Measurements from ENCODE around the gene SPC25. TPM values are rescaled to one million over a fixed set of nuclear protein-coding genes. Genes with fewer than 3 reads are reported as not detected.

Gene SPC25
- total and polyA plus RNA-seq, 2 experiments from 2014 or later: 23.4 to 72.7 TPM

DNA sequence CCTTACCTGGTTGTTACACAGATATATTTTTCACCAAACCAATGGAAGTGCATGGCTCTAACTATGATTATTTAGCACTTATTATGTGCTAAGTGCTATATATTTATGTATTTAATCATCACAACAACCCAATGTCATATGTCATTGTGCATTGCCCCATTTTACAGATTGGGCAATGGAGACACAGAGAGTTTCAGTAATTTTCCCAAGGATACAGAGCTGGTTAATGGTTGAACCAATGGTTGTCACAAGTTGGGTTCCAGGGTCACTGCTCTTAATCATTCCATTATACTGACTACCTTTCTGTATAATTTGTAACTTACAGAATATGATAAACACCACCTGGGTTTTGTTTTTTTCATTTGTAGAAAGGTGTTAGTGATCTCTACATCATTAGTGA, 58.6 kb downstream of the SPC25 start:
- H2AFZ ChIP-seq: no peak overlapping the region
- H3K36me3 Mint-ChIP-seq (ENCODE audit: low read depth): no peaks in the 10 kb centered on the region
- H3K9me3 Mint-ChIP-seq: no peaks in the 10 kb centered on the region
- H3K4me3 Mint-ChIP-seq: no peak overlapping the region
- no peaks in the 10 kb centered on the region for H3K27me3 ChIP-seq (ENCODE audit: insufficient read depth)
- no peaks in the 10 kb centered on the region for H3F3A ChIP-seq (replicated peaks; ENCODE audit: low read depth)
- H3K36me3 ChIP-seq (ENCODE audit: insufficient read depth): no peaks in the 10 kb centered on the region
- no peaks in the 10 kb centered on the region; the same call in 2 of the 3 replicates for H3K4me1 Mint-ChIP-seq
- H3K27ac Mint-ChIP-seq: no peak overlapping the region
- no peaks in the 10 kb centered on the region for H4K20me1 ChIP-seq (replicated peaks; ENCODE audit: insufficient read depth)
- no peak overlapping the region for H3K4me3 ChIP-seq
- ATAC-seq: no peak
- no peaks in the 10 kb centered on the region for H3K79me2 ChIP-seq (replicated peaks; ENCODE audit: insufficient read depth)
- no peak overlapping the region for H3K4me2 ChIP-seq
- no peaks in the 10 kb centered on the region for H3K9me2 ChIP-seq (ENCODE audit: insufficient read depth)
- no peaks in the 10 kb centered on the region for H3K4me1 ChIP-seq (ENCODE audit: insufficient read depth)
- no peak for DNase-seq (ENCODE audit: low spot score)
- TF ChIP-seq, protein P1, sequence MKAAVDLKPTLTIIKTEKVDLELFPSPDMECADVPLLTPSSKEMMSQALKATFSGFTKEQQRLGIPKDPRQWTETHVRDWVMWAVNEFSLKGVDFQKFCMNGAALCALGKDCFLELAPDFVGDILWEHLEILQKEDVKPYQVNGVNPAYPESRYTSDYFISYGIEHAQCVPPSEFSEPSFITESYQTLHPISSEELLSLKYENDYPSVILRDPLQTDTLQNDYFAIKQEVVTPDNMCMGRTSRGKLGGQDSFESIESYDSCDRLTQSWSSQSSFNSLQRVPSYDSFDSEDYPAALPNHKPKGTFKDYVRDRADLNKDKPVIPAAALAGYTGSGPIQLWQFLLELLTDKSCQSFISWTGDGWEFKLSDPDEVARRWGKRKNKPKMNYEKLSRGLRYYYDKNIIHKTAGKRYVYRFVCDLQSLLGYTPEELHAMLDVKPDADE (IDR thresholded peaks at IDR 0.05): no peak
- TF ChIP-seq POLR2AphosphoS5 (IDR thresholded peaks at IDR 0.05; ENCODE audit: low read depth): no peak
- no peak for TF ChIP-seq JUNB (IDR thresholded peaks at IDR 0.05; ENCODE audit: unreplicated experiment)
- TF ChIP-seq CTCF (conservative IDR thresholded peaks at IDR 0.05; ENCODE audit: low read depth in 2 of 2): no peak
- no peak for TF ChIP-seq ZNF331 (CRISPR knock-in tag; IDR thresholded peaks at IDR 0.05; ENCODE audit: low read depth)
- TF ChIP-seq EZH2phosphoT487 (IDR thresholded peaks at IDR 0.05; ENCODE audit: unreplicated experiment): no peak
- no peak for TF ChIP-seq STAT1 (IDR thresholded peaks at IDR 0.05; ENCODE audit: unreplicated experiment)
- TF ChIP-seq REST (IDR thresholded peaks at IDR 0.05; ENCODE audit: unreplicated experiment): no peak
- TF ChIP-seq EZH2 (IDR thresholded peaks at IDR 0.05; ENCODE audit: low read depth, unreplicated experiment): no peak
- H3K27ac ChIP-seq (ENCODE audit: low read depth): no peak overlapping the region
- no peaks in the 10 kb centered on the region for H3K27me3 Mint-ChIP-seq (ENCODE audit: insufficient read depth, low read depth, poor library complexity)

DNA sequence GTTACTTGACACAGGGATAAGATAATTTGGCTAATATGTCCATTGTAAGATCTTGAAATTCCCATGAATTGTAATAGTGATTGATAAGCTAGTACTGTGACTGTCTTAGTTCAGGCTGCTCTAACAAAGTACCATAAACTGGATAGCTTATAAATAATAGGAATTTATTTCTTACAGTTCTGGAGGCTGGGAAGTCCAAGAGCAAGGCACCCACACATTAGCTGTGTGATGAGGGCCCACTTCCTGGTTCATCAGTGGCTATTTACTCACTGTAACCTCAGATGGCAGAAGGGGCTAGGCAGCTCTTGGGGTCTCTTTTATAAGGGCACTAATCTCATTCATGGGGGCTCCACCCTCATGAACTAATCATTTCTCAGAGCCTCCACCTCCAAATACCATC, 59.3 kb downstream of the SPC25 start:
- Histone ChIP-seq H3K4me2 (no peak overlapping the region), H3K27ac (ENCODE audit: low read depth) (no peak overlapping the region), H3K4me1 (ENCODE audit: insufficient read depth) (no peaks in the 10 kb centered on the region), H3K27me3 (ENCODE audit: insufficient read depth) (no peaks in the 10 kb centered on the region), H3F3A (replicated peaks; ENCODE audit: low read depth) (no peaks in the 10 kb centered on the region), H3K4me3 (no peak overlapping the region), H3K36me3 (ENCODE audit: insufficient read depth) (no peaks in the 10 kb centered on the region), H2AFZ (no peak overlapping the region), H4K20me1 (replicated peaks; ENCODE audit: insufficient read depth) (no peaks in the 10 kb centered on the region), H3K79me2 (replicated peaks; ENCODE audit: insufficient read depth) (no peaks in the 10 kb centered on the region), H3K9me2 (ENCODE audit: insufficient read depth) (no peaks in the 10 kb centered on the region)
- H3K4me1 Mint-ChIP-seq: no peaks in the 10 kb centered on the region
- no peaks in the 10 kb centered on the region for H3K9me3 Mint-ChIP-seq
- TF ChIP-seq EZH2phosphoT487 (IDR thresholded peaks at IDR 0.05; ENCODE audit: unreplicated experiment): no peak
- no peak for TF ChIP-seq POLR2AphosphoS5 (IDR thresholded peaks at IDR 0.05; ENCODE audit: low read depth)
- TF ChIP-seq NANOG (IDR thresholded peaks at IDR 0.05; ENCODE audit: borderline replicate concordance): no peak
- no peak for TF ChIP-seq CTCF (conservative IDR thresholded peaks at IDR 0.05; ENCODE audit: low read depth in 2 of 2)
- TF ChIP-seq STAT1 (IDR thresholded peaks at IDR 0.05; ENCODE audit: unreplicated experiment): no peak
- TF ChIP-seq CREB1 (CRISPR knock-in tag; IDR thresholded peaks at IDR 0.05; ENCODE audit: low read depth): no peak
- no peak overlapping the region for H3K27ac Mint-ChIP-seq
- DNase-seq (ENCODE audit: low spot score): no peak
- no peaks in the 10 kb centered on the region for H3K36me3 Mint-ChIP-seq (ENCODE audit: low read depth)
- H3K27me3 Mint-ChIP-seq (ENCODE audit: insufficient read depth, low read depth, poor library complexity): no peaks in the 10 kb centered on the region
- no peak overlapping the region for H3K4me3 Mint-ChIP-seq
- ATAC-seq: no peak
